ENCODE results near the gene ASPM. TPM values are rescaled to one million over a fixed set of nuclear protein-coding genes. Genes with fewer than 3 reads are reported as not detected.

Gene ASPM, protein sequence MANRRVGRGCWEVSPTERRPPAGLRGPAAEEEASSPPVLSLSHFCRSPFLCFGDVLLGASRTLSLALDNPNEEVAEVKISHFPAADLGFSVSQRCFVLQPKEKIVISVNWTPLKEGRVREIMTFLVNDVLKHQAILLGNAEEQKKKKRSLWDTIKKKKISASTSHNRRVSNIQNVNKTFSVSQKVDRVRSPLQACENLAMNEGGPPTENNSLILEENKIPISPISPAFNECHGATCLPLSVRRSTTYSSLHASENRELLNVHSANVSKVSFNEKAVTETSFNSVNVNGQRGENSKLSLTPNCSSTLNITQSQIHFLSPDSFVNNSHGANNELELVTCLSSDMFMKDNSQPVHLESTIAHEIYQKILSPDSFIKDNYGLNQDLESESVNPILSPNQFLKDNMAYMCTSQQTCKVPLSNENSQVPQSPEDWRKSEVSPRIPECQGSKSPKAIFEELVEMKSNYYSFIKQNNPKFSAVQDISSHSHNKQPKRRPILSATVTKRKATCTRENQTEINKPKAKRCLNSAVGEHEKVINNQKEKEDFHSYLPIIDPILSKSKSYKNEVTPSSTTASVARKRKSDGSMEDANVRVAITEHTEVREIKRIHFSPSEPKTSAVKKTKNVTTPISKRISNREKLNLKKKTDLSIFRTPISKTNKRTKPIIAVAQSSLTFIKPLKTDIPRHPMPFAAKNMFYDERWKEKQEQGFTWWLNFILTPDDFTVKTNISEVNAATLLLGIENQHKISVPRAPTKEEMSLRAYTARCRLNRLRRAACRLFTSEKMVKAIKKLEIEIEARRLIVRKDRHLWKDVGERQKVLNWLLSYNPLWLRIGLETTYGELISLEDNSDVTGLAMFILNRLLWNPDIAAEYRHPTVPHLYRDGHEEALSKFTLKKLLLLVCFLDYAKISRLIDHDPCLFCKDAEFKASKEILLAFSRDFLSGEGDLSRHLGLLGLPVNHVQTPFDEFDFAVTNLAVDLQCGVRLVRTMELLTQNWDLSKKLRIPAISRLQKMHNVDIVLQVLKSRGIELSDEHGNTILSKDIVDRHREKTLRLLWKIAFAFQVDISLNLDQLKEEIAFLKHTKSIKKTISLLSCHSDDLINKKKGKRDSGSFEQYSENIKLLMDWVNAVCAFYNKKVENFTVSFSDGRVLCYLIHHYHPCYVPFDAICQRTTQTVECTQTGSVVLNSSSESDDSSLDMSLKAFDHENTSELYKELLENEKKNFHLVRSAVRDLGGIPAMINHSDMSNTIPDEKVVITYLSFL (N-terminal part only)
- 17.1 to 25.9 TPM (median 22.1 TPM) in 5 replicates for total RNA-seq (2022; extraction: Qiagen RNA extraction; ENCODE audit: low read depth)

DNA sequence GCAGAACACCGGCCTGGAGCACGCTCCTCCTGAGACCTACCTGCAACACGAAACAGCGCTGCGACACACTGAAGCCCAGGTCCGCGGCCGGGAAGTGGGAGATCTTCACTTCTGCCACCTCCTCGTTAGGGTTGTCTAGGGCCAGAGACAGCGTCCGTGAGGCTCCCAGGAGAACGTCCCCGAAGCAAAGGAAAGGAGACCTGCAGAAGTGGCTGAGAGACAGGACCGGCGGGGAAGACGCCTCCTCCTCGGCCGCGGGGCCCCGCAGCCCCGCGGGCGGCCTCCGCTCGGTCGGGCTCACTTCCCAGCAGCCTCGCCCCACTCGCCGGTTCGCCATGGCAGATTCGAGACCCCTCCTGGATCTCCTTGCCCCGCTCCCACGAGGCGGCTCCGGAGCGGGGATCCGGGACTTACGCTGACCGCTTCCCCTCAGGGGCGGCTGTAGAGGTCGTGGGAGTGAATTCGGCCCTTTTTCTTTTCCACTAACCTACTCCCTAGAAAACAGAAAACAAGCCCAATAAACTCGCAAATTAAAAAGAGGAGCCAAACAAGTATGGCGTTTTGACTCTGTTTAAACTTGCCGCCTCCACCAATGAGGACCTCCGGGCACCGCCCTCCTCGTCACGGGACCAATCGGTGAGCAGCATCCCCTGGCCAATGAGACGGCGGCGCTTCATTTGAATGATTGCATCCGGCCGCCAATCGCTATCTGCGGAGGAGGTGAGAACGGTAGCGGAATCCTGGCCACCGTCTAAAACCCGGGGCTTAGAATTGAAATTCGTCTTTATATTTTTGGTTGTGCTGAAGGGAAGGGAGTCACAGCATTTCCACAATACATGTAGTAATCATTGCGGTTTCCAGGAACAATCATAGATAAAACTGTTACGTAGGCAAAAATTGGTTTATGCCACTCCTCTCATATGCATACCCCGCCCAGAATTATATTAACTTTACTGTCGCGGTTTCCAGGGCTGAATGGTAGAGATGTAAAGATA lies at the start of gene ASPM:
Gene ASPM (minus strand): TSS at position 569 of the 995 bp plus-strand sequence. CDS start 232 bp downstream, at position 337.

DNA sequence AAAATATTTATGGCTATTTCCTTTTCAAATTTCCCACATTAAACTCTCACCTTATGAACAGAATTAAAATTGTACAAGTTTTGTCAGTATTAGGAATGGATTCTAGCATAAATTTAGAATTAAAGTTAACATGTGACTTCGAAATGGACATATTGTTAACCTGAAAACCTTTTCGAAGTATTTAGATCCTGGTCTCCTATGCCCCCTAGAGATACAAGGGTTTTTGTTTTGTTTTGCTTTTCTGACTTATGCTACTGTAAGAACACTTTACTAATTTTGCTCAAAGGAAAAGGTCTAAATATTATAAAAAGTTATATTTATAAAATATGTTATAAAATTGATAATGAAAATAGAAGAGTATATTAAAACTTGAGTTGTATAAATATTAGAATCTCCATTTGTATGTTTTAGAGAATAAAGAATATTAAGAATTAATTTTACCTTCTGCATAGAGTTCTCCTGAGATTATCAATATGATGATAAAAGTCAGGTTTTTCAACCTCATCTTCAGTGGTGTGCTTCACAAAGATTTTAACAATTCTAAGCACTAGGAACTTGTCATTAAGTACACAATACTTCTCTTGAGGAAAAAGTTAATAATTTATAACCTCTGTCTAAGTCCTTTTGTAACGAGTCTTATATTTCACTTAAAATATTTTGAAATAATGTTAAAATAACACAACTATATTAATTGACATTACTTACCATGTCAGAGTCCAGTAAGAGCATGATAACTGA lies 79.6 kb downstream of the ASPM start, which contains the start of gene F13B:
Gene F13B (minus strand): TSS at position 542 of the 738 bp plus-strand sequence. CDS start 37 bp downstream, at position 505.

Other genes with a start within 250 kb of the ASPM start
- gene CFHR2, start 202.9 kb downstream of the ASPM start, total RNA-seq (2022; extraction: Qiagen RNA extraction; ENCODE audit: low read depth), result not detected in 5 replicates
- gene CFHR5, start 169.1 kb downstream of the ASPM start, total RNA-seq (2022; extraction: Qiagen RNA extraction; ENCODE audit: low read depth), result not detected in 5 replicates
- 0.06 to 0.09 TPM (median 0.08 TPM) in 3 of 5 replicates, not detected in the others for gene F13B, start 79.4 kb downstream of the ASPM start, total RNA-seq (2022; extraction: Qiagen RNA extraction; ENCODE audit: low read depth)
- 1.5 to 3.9 TPM (median 3.4 TPM) in 5 replicates for gene ZBTB41, start 54.6 kb upstream of the ASPM start, total RNA-seq (2022; extraction: Qiagen RNA extraction; ENCODE audit: low read depth)
- gene CRB1, start 121.6 kb upstream of the ASPM start, total RNA-seq (2022; extraction: Qiagen RNA extraction; ENCODE audit: low read depth), result not detected in 5 replicates

Data from A549 treated with GW870086 at 1 μM for 4 hours (cell line).